Activated T-cell treated with anti-CD3 and anti-CD28 coated beads, Interleukin-2, amount 50 U/mL, for 4 hours (primary cell): ENCODE measurements around the gene TAPT1. TPM values are rescaled to one million over a fixed set of nuclear protein-coding genes. Genes with fewer than 3 reads are reported as not detected.
A peak's percentile ranks its signal among the peaks of the same experiment; 100 is the strongest.

Source experiments
- ATAC-seq, 2 donors: fragments of 200-7000 bp; cut with Tn5 transposase; one replicate each; pipeline ENCODE4 v1.10.0; 2021
- DNase-seq: peaks from one replicate; pipeline ENCODE4 v3.0.0-alpha.2; 2020
- H3K27me3 Mint-ChIP-seq: one replicate; pipeline ENCODE4 v1.8.0; 2021; ENCODE audit warnings: low read depth, mixed read lengths
- H3K36me3 Mint-ChIP-seq: one replicate; pipeline ENCODE4 v1.8.0; 2022; ENCODE audit warnings: mixed read lengths; ENCODE audit not compliant: insufficient read depth
- H3K4me1 Mint-ChIP-seq: one replicate; pipeline ENCODE4 v1.8.0; 2021; ENCODE audit warnings: low read depth, mixed read lengths
- H3K4me3 Mint-ChIP-seq: one replicate; pipeline ENCODE4 v1.8.0; 2021; ENCODE audit warnings: mild to moderate bottlenecking, moderate library complexity, mixed read lengths
- H3K9me3 Mint-ChIP-seq: one replicate; pipeline ENCODE4 v1.8.0; 2021; ENCODE audit warnings: mixed read lengths
- total RNA-seq, 3 donors: library from RNA; stranded (reverse); gene quantifications; one replicate each; pipeline ENCODE4 v1.2.1, GENCODE V29; 2021

TAPT1 gene
- total RNA-seq, 3 donors from 2014 or later = 16.4 to 20.4 (median 16.7) TPM

GRCh38 chr4:16133406-16133805 is 92.9 kb downstream of the TAPT1 start:
- no peak overlapping the region for H3K4me3 Mint-ChIP-seq
- no peaks in the 10 kb centered on the region for H3K36me3 Mint-ChIP-seq
- ATAC-seq = no peak
- no peaks in the 10 kb centered on the region for H3K4me1 Mint-ChIP-seq
- H3K27me3 Mint-ChIP-seq = peaks cover 20% of the 10 kb centered on the region
- DNase-seq = no peak
- peaks cover 4% of the 10 kb centered on the region for H3K9me3 Mint-ChIP-seq

- Mint-ChIP-seq H3K9me3 (peaks cover 4% of the 10 kb centered on the region), H3K36me3 (no peaks in the 10 kb centered on the region), H3K4me1 (no peaks in the 10 kb centered on the region), H3K27me3 (peaks cover 13% of the 10 kb centered on the region), H3K4me3 (no peak overlapping the region)
- no peak for ATAC-seq
- no peak for DNase-seq
These were observed 95.0 kb downstream of the TAPT1 start for GRCh38 chr4:16131293-16131692.

GRCh38 chr4:16129336-16129735 is 96.9 kb downstream of the TAPT1 start:
- Mint-ChIP-seq H3K9me3 (no peaks in the 10 kb centered on the region), H3K27me3 (peaks cover 10% of the 10 kb centered on the region), H3K4me3 (no peak overlapping the region), H3K36me3 (no peaks in the 10 kb centered on the region), H3K4me1 (no peaks in the 10 kb centered on the region)
- ATAC-seq = no peak
- no peak for DNase-seq

- no peaks in the 10 kb centered on the region for H3K9me3 Mint-ChIP-seq
- no peak overlapping the region for H3K4me3 Mint-ChIP-seq
- ATAC-seq (no peak), DNase-seq (no peak)
- peaks cover 17% of the 10 kb centered on the region for H3K4me1 Mint-ChIP-seq
- H3K27me3 Mint-ChIP-seq = peaks cover 2% of the 10 kb centered on the region
- H3K36me3 Mint-ChIP-seq = no peaks in the 10 kb centered on the region
These were observed 99.6 kb downstream of the TAPT1 start for GRCh38 chr4:16126714-16127113.

GRCh38 chr4:16125571-16126445 is 100.5 kb downstream of the TAPT1 start:
- H3K27me3 Mint-ChIP-seq = peaks cover 2% of the 10 kb centered on the region
- DNase-seq = no peak
- ATAC-seq = no peak
- H3K36me3 Mint-ChIP-seq = no peaks in the 10 kb centered on the region
- no peak overlapping the region for H3K4me3 Mint-ChIP-seq
- peaks cover 17% of the 10 kb centered on the region for H3K4me1 Mint-ChIP-seq
- H3K9me3 Mint-ChIP-seq = no peaks in the 10 kb centered on the region

- no peaks in the 10 kb centered on the region for H3K36me3 Mint-ChIP-seq
- H3K4me3 Mint-ChIP-seq = no peak overlapping the region
- H3K4me1 Mint-ChIP-seq = peaks cover 17% of the 10 kb centered on the region
- ATAC-seq = no peak
- no peak for DNase-seq
- peaks cover 2% of the 10 kb centered on the region for H3K27me3 Mint-ChIP-seq
- no peaks in the 10 kb centered on the region for H3K9me3 Mint-ChIP-seq
These were observed 102.0 kb downstream of the TAPT1 start for GRCh38 chr4:16124232-16124631.

GRCh38 chr4:16123356-16124084 is 102.8 kb downstream of the TAPT1 start:
- Mint-ChIP-seq H3K36me3 (no peaks in the 10 kb centered on the region), H3K4me1 (peaks cover 17% of the 10 kb centered on the region), H3K4me3 (no peak overlapping the region), H3K9me3 (no peaks in the 10 kb centered on the region), H3K27me3 (peaks cover 2% of the 10 kb centered on the region)
- DNase-seq = no peak
- ATAC-seq = peak; percentile 20 to 27

GRCh38 chr4:16122784-16123183 is 103.5 kb downstream of the TAPT1 start:
- Mint-ChIP-seq H3K4me1 (peaks cover 17% of the 10 kb centered on the region), H3K36me3 (no peaks in the 10 kb centered on the region), H3K27me3 (peaks cover 2% of the 10 kb centered on the region), H3K9me3 (no peaks in the 10 kb centered on the region), H3K4me3 (no peak overlapping the region)
- no peak for DNase-seq
- ATAC-seq = peak; percentile 53 to 67

GRCh38 chr4:16122308-16122711 is 104.0 kb downstream of the TAPT1 start:
- Mint-ChIP-seq H3K4me1 (peaks cover 17% of the 10 kb centered on the region), H3K9me3 (no peaks in the 10 kb centered on the region), H3K4me3 (no peak overlapping the region), H3K27me3 (peaks cover 2% of the 10 kb centered on the region), H3K36me3 (no peaks in the 10 kb centered on the region)
- DNase-seq (no peak), ATAC-seq (no peak)

- H3K4me1 Mint-ChIP-seq = peaks cover 17% of the 10 kb centered on the region
- H3K9me3 Mint-ChIP-seq = no peaks in the 10 kb centered on the region
- no peaks in the 10 kb centered on the region for H3K36me3 Mint-ChIP-seq
- ATAC-seq (no peak), DNase-seq (no peak)
- peaks cover 3% of the 10 kb centered on the region for H3K27me3 Mint-ChIP-seq
- H3K4me3 Mint-ChIP-seq = no peak overlapping the region
These were observed 105.6 kb downstream of the TAPT1 start for GRCh38 chr4:16120720-16121119.

- Mint-ChIP-seq H3K4me1 (peaks cover 17% of the 10 kb centered on the region), H3K4me3 (no peak overlapping the region), H3K9me3 (no peaks in the 10 kb centered on the region), H3K27me3 (peaks cover 6% of the 10 kb centered on the region), H3K36me3 (no peaks in the 10 kb centered on the region)
- ATAC-seq (no peak), DNase-seq (no peak)
These were observed 106.3 kb downstream of the TAPT1 start for GRCh38 chr4:16119981-16120380.

- Mint-ChIP-seq H3K4me1 (peaks cover 10% of the 10 kb centered on the region), H3K27me3 (peaks cover 15% of the 10 kb centered on the region), H3K4me3 (no peak overlapping the region), H3K9me3 (no peaks in the 10 kb centered on the region), H3K36me3 (no peaks in the 10 kb centered on the region)
- no peak for DNase-seq
- ATAC-seq = no peak
These were observed 108.2 kb downstream of the TAPT1 start for GRCh38 chr4:16118090-16118489.

- Mint-ChIP-seq H3K4me3 (no peak overlapping the region), H3K4me1 (peaks cover 2% of the 10 kb centered on the region), H3K9me3 (no peaks in the 10 kb centered on the region), H3K27me3 (peaks cover 19% of the 10 kb centered on the region), H3K36me3 (no peaks in the 10 kb centered on the region)
- ATAC-seq (no peak), DNase-seq (no peak)
These were observed 109.1 kb downstream of the TAPT1 start for GRCh38 chr4:16117164-16117563.

GRCh38 chr4:16116493-16116990 is 109.7 kb downstream of the TAPT1 start:
- Mint-ChIP-seq H3K4me3 (no peak overlapping the region), H3K9me3 (no peaks in the 10 kb centered on the region), H3K36me3 (no peaks in the 10 kb centered on the region), H3K4me1 (no peaks in the 10 kb centered on the region), H3K27me3 (peaks cover 19% of the 10 kb centered on the region)
- ATAC-seq = no peak
- DNase-seq = no peak

GRCh38 chr4:16116019-16116418 is 110.3 kb downstream of the TAPT1 start:
- ATAC-seq = no peak
- no peak for DNase-seq
- no peaks in the 10 kb centered on the region for H3K9me3 Mint-ChIP-seq
- peaks cover 19% of the 10 kb centered on the region for H3K27me3 Mint-ChIP-seq
- no peak overlapping the region for H3K4me3 Mint-ChIP-seq
- H3K36me3 Mint-ChIP-seq = no peaks in the 10 kb centered on the region
- H3K4me1 Mint-ChIP-seq = no peaks in the 10 kb centered on the region
